Measurements from ENCODE around the gene ABTB1.

- TF ChIP-seq ZIC2 (tag by site-specific recombination; IDR thresholded peaks at IDR 0.05) (no peak), ZNF777 (tag by site-specific recombination; IDR thresholded peaks at IDR 0.05; ENCODE audit: borderline replicate concordance) (no peak), CTCF (tag by site-specific recombination; IDR thresholded peaks at IDR 0.05) (no peak)
Measured at GRCh38 chr3:127670761-127671522, 1.8 kb upstream of the ABTB1 start.

All from HEK293 (cell line).